WTC11 (cell line): ENCODE results near the gene DMAC1. TPM values are rescaled to one million over a fixed set of nuclear protein-coding genes. Genes with fewer than 3 reads are reported as not detected.

Experiments
- ATAC-seq: fragments of 200-7000 bp; cut with Tn5 transposase; 2 replicates; pipeline ENCODE4 v1.10.0; 2021; ENCODE audit warnings: mild to moderate bottlenecking, moderate library complexity
- CTCF ChIA-PET: fragments of 300-600 bp; sonication (Branson Sonifier 250); formaldehyde crosslinking; loops from one replicate; lab custom pipeline; 2021; ENCODE audit warnings: antibody characterized with exemption; lab: Charles Lee
- POLR2A ChIA-PET: fragments of 350-600 bp; sonication (Branson Sonifier 250); formaldehyde crosslinking; loops from one replicate; lab custom pipeline; 2021; ENCODE audit warnings: antibody characterized with exemption; lab: Charles Lee
- DNase-seq: peaks from one replicate; pipeline ENCODE4 v3.0.0; 2021; ENCODE audit warnings: low spot score
- H3K27ac Mint-ChIP-seq: 2 replicates; pipeline ENCODE4 v1.8.0; 2021; ENCODE audit warnings: mixed read lengths
- H3K27me3 Mint-ChIP-seq: 2 replicates; pipeline ENCODE4 v1.8.0; 2021; ENCODE audit warnings: low read depth, mild to moderate bottlenecking, moderate library complexity, mixed read lengths
- H3K36me3 Mint-ChIP-seq: 2 replicates; pipeline ENCODE4 v1.8.0; 2021; ENCODE audit warnings: mixed read lengths
- H3K4me1 Mint-ChIP-seq: 2 replicates; pipeline ENCODE4 v1.8.0; 2022; ENCODE audit warnings: mixed read lengths
- H3K4me3 Mint-ChIP-seq: 2 replicates; pipeline ENCODE4 v1.8.0; 2021; ENCODE audit warnings: mild to moderate bottlenecking, moderate library complexity, mixed read lengths
- H3K9me3 Mint-ChIP-seq: 2 replicates; pipeline ENCODE4 v1.8.0; 2021; ENCODE audit warnings: mixed read lengths
- AFF4 ChIP-seq: sonication (generic); formaldehyde crosslinking; IDR thresholded peaks from 2 replicates; pipeline ENCODE4 v1.8.1; 2023; ENCODE audit warnings: mild to moderate bottlenecking, missing genetic modification reagents, borderline replicate concordance
- ATF1 ChIP-seq: sonication (generic); formaldehyde crosslinking; IDR thresholded peaks from 2 replicates; pipeline ENCODE4 v1.8.1; 2023; ENCODE audit warnings: mild to moderate bottlenecking, moderate library complexity, missing genetic modification reagents
- ATF3 ChIP-seq: sonication (generic); formaldehyde crosslinking; conservative IDR thresholded peaks from 2 replicates; pipeline ENCODE4 v1.8.1; 2022; ENCODE audit warnings: mild to moderate bottlenecking, missing genetic modification reagents
- CBFB ChIP-seq: sonication (generic); formaldehyde crosslinking; IDR thresholded peaks from 2 replicates; pipeline ENCODE4 v1.8.1; 2022; ENCODE audit warnings: mild to moderate bottlenecking, low read depth, missing genetic modification reagents
- CREM ChIP-seq: sonication (generic); formaldehyde crosslinking; IDR thresholded peaks from 2 replicates; pipeline ENCODE4 v1.8.1; 2022; ENCODE audit warnings: mild to moderate bottlenecking, missing genetic modification reagents, moderate library complexity
- FOXK1 ChIP-seq: sonication (generic); formaldehyde crosslinking; IDR thresholded peaks from 2 replicates; pipeline ENCODE4 v1.8.0; 2022; ENCODE audit warnings: mild to moderate bottlenecking, moderate library complexity, missing genetic modification reagents
- FOXP1 ChIP-seq: sonication (generic); formaldehyde crosslinking; IDR thresholded peaks from 2 replicates; pipeline ENCODE4 v1.8.0; 2022; ENCODE audit warnings: missing genetic modification reagents, mild to moderate bottlenecking, moderate library complexity, borderline replicate concordance
- HMGA2 ChIP-seq: fragments of 250-450 bp; sonication (Bioruptor Pico); IDR thresholded peaks from 2 replicates; pipeline ENCODE4 v1.4.0; 2021; ENCODE audit warnings: mild to moderate bottlenecking, moderate library complexity
- NFATC4 ChIP-seq: fragments of 250-450 bp; sonication (Bioruptor Pico); IDR thresholded peaks from 2 replicates; pipeline ENCODE4 v1.9.0; 2021; ENCODE audit warnings: mild to moderate bottlenecking
- NR2C2 ChIP-seq: sonication (generic); formaldehyde crosslinking; IDR thresholded peaks from 2 replicates; pipeline ENCODE4 v1.8.0; 2022; ENCODE audit warnings: mild to moderate bottlenecking, missing genetic modification reagents
- OVOL2 ChIP-seq: fragments of 250-450 bp; sonication (Bioruptor Pico); IDR thresholded peaks from 2 replicates; pipeline ENCODE4 v1.9.0; 2021; ENCODE audit warnings: mild to moderate bottlenecking, borderline replicate concordance
- SP1 ChIP-seq: sonication (generic); formaldehyde crosslinking; conservative IDR thresholded peaks from 2 replicates; pipeline ENCODE4 v1.8.1; 2022; ENCODE audit warnings: missing genetic modification reagents
- TEAD1 ChIP-seq: sonication (generic); formaldehyde crosslinking; IDR thresholded peaks from 2 replicates; pipeline ENCODE4 v1.8.0; 2022; ENCODE audit warnings: mild to moderate bottlenecking, missing genetic modification reagents
- USF2 ChIP-seq: sonication (generic); formaldehyde crosslinking; IDR thresholded peaks from 2 replicates; pipeline ENCODE4 v1.8.1; 2023; ENCODE audit warnings: mild to moderate bottlenecking, missing genetic modification reagents, moderate library complexity
- ZBTB21 ChIP-seq: sonication (generic); formaldehyde crosslinking; IDR thresholded peaks from 2 replicates; pipeline ENCODE4 v1.8.1; 2023; ENCODE audit warnings: mild to moderate bottlenecking, missing genetic modification reagents, borderline replicate concordance
- ZBTB43 ChIP-seq: sonication (generic); formaldehyde crosslinking; IDR thresholded peaks from 2 replicates; pipeline ENCODE4 v1.8.1; 2023; ENCODE audit warnings: mild to moderate bottlenecking, missing genetic modification reagents
- ZNF121 ChIP-seq: sonication (generic); formaldehyde crosslinking; IDR thresholded peaks from 2 replicates; pipeline ENCODE4 v1.8.0; 2023; ENCODE audit warnings: missing genetic modification reagents
- ZNF281 ChIP-seq: sonication (generic); formaldehyde crosslinking; IDR thresholded peaks from 2 replicates; pipeline ENCODE4 v1.8.0; 2023; ENCODE audit warnings: mild to moderate bottlenecking, missing genetic modification reagents
- ZNF317 ChIP-seq: sonication (generic); formaldehyde crosslinking; IDR thresholded peaks from 2 replicates; pipeline ENCODE4 v1.8.1; 2023; ENCODE audit warnings: low read depth, mild to moderate bottlenecking, moderate library complexity, missing genetic modification reagents, borderline replicate concordance
- ZNF423 ChIP-seq: fragments of 250-450 bp; sonication (Bioruptor Pico); IDR thresholded peaks from 2 replicates; pipeline ENCODE4 v2.1.2; 2022; ENCODE audit warnings: mild to moderate bottlenecking, moderate library complexity
- ZNF425 ChIP-seq: fragments of 250-450 bp; sonication (Bioruptor Pico); conservative IDR thresholded peaks from 2 replicates; pipeline ENCODE4 v1.9.0; 2021; ENCODE audit warnings: mild to moderate bottlenecking
- total RNA-seq: library from RNA; stranded (reverse); gene quantifications from 3 replicates; pipeline ENCODE4 v1.2.3, GENCODE V29; 2021

DMAC1 gene
- total RNA-seq, 1 experiment from 2014 or later, result 71.2 TPM

- no peaks in the 10 kb centered on the region for H3K36me3 Mint-ChIP-seq
- ATAC-seq (peak; percentile 98), DNase-seq (no peak)
- CTCF ChIA-PET, result interaction anchor here (0.9 to 1.4 kb wide), 3 partner anchors 12 to 278 kb away, joined by 3 to 4 read pairs (median 4); no protein-coding TSS in a partner anchor
- H3K9me3 Mint-ChIP-seq, result no peaks in the 10 kb centered on the region
- no peak overlapping the region for H3K4me3 Mint-ChIP-seq
- H3K4me1 Mint-ChIP-seq, result peaks cover 8% of the 10 kb centered on the region; the same call in 1 of the 2 replicates
- POLR2A ChIA-PET, result interaction anchor here (0.7 kb wide), 1 partner anchor 113 kb away, joined by 3 read pairs; no protein-coding TSS in a partner anchor
- no peak overlapping the region for H3K27ac Mint-ChIP-seq
- TF ChIP-seq ZNF423 (no peak), AFF4 (CRISPR knock-in tag) (no peak), CREM (CRISPR knock-in tag) (no peak), ZNF425 (CRISPR knock-in tag) (no peak), TEAD1 (no peak)
- TF ChIP-seq, all 79 proteins: peak for 0
- H3K27me3 Mint-ChIP-seq, result no peaks in the 10 kb centered on the region
Observed at GRCh38 chr9:7844242-7844641, 44.7 kb upstream of the DMAC1 start.

- POLR2A ChIA-PET, result no interaction called here
- Mint-ChIP-seq H3K27ac (no peak overlapping the region), H3K9me3 (peaks cover 2% of the 10 kb centered on the region; the same call in 1 of the 2 replicates), H3K27me3 (no peaks in the 10 kb centered on the region), H3K4me1 (peaks cover 8% of the 10 kb centered on the region; the same call in 1 of the 2 replicates), H3K4me3 (no peak overlapping the region), H3K36me3 (no peaks in the 10 kb centered on the region)
- DNase-seq (no peak), ATAC-seq (no peak)
- TF ChIP-seq FOXP1 (no peak), OVOL2 (CRISPR knock-in tag) (no peak), ZNF121 (no peak), FOXK1 (CRISPR knock-in tag) (no peak), SP1 (no peak), ZBTB21 (CRISPR knock-in tag) (no peak), ATF3 (CRISPR knock-in tag) (no peak), ZNF317 (CRISPR knock-in tag) (no peak), NFATC4 (CRISPR knock-in tag) (no peak), HMGA2 (CRISPR knock-in tag) (no peak), ATF1 (no peak), TEAD1 (no peak), ZNF281 (CRISPR knock-in tag) (no peak), NR2C2 (CRISPR knock-in tag) (no peak), ZBTB43 (CRISPR knock-in tag) (no peak), CBFB (no peak), USF2 (CRISPR knock-in tag) (no peak)
- CTCF ChIA-PET, result no interaction called here
Observed at GRCh38 chr9:7841831-7842230, 42.3 kb upstream of the DMAC1 start.
